HEK293T (cell line): Measurements from ENCODE around the gene TOPBP1.

Experiments
- CTCF ChIA-PET: fragments of 350-600 bp; formaldehyde crosslinking; extraction: SDS; loops from one replicate; lab custom pipeline; 2021; ENCODE audit warnings: antibody characterized with exemption, inconsistent platforms; lab: Yijun Ruan, JAX
- POLR2A ChIA-PET: fragments of 350-600 bp; formaldehyde crosslinking; extraction: SDS; loops from one replicate; lab custom pipeline; 2020; ENCODE audit warnings: antibody characterized with exemption, inconsistent platforms; lab: Yijun Ruan, JAX
- DNase-seq: peaks from one replicate; pipeline ENCODE4 v3.0.0; 2012; ENCODE audit warnings: mixed read lengths; ENCODE audit errors: extremely low spot score
- ARNT ChIP-seq: fragments of 450-650 bp; IDR thresholded peaks from 2 replicates; pipeline ENCODE4 v1.6.1; 2017; ENCODE audit warnings: mild to moderate bottlenecking
- BHLHE40 ChIP-seq: fragments of 450-650 bp; IDR thresholded peaks from 2 replicates; pipeline ENCODE4 v1.6.1; 2016; ENCODE audit warnings: mild to moderate bottlenecking, moderate library complexity, borderline replicate concordance
- CTBP1 ChIP-seq: fragments of 450-650 bp; IDR thresholded peaks from 2 replicates; pipeline ENCODE4 v1.6.1; 2016; ENCODE audit warnings: borderline replicate concordance
- ELF4 ChIP-seq: fragments of 450-650 bp; IDR thresholded peaks from 2 replicates; pipeline ENCODE4 v1.6.1; 2017; ENCODE audit warnings: antibody characterized with exemption
- FOXA1 ChIP-seq: fragments of 450-650 bp; IDR thresholded peaks from 2 replicates; pipeline ENCODE4 v1.6.1; 2016; ENCODE audit warnings: mild to moderate bottlenecking
- FOXK2 ChIP-seq: fragments of 450-650 bp; IDR thresholded peaks from 2 replicates; pipeline ENCODE4 v1.6.1; 2016; ENCODE audit warnings: mild to moderate bottlenecking
- FOXM1 ChIP-seq: fragments of 450-650 bp; IDR thresholded peaks from 2 replicates; pipeline ENCODE4 v1.6.1; 2017; ENCODE audit warnings: mild to moderate bottlenecking, borderline replicate concordance
- HDGF ChIP-seq: fragments of 450-650 bp; IDR thresholded peaks from 2 replicates; pipeline ENCODE4 v1.6.1; 2017; ENCODE audit warnings: antibody characterized with exemption, borderline replicate concordance
- L3MBTL2 ChIP-seq: fragments of 450-650 bp; conservative IDR thresholded peaks from 2 replicates; pipeline ENCODE4 v1.6.1; 2016; ENCODE audit warnings: mild to moderate bottlenecking
- LEF1 ChIP-seq: fragments of 450-650 bp; IDR thresholded peaks from 2 replicates; pipeline ENCODE4 v1.6.1; 2017; ENCODE audit warnings: mild to moderate bottlenecking, borderline replicate concordance
- NFRKB ChIP-seq: fragments of 450-650 bp; IDR thresholded peaks from 2 replicates; pipeline ENCODE4 v1.6.1; 2016; ENCODE audit warnings: mild to moderate bottlenecking, moderate library complexity
- PKNOX1 ChIP-seq: fragments of 450-650 bp; IDR thresholded peaks from 2 replicates; pipeline ENCODE4 v1.6.1; 2016
- SP1 ChIP-seq: fragments of 450-650 bp; IDR thresholded peaks from 2 replicates; pipeline ENCODE4 v1.6.1; 2017
- SUZ12 ChIP-seq: fragments of 450-650 bp; IDR thresholded peaks from 2 replicates; pipeline ENCODE4 v1.6.1; 2016; ENCODE audit warnings: mild to moderate bottlenecking
- TARDBP ChIP-seq: fragments of 450-650 bp; IDR thresholded peaks from 2 replicates; pipeline ENCODE4 v1.6.1; 2016
- ZNF384 ChIP-seq: fragments of 450-650 bp; IDR thresholded peaks from 2 replicates; pipeline ENCODE4 v1.6.1; 2016

Gene TOPBP1

GRCh38 chr3:133659806-133660205 lies 1.9 kb downstream of the TOPBP1 start:
- ChIA-PET CTCF (no interaction called here), POLR2A (no interaction called here)
- DNase-seq = no peak
- TF ChIP-seq HDGF = no peak
- TF ChIP-seq LEF1 = no peak
- TF ChIP-seq TARDBP = no peak
- no peak for TF ChIP-seq SUZ12
- no peak for TF ChIP-seq NFRKB
- no peak for TF ChIP-seq L3MBTL2

- no peak for DNase-seq
- CTCF ChIA-PET = interaction anchor here (0.6 kb wide), 1 partner anchor 12 kb away, joined by 3 read pairs; no protein-coding TSS in a partner anchor
- POLR2A ChIA-PET = no interaction called here
- TF ChIP-seq ARNT (no peak), PKNOX1 (no peak), ZNF384 (no peak), TARDBP (no peak), CTBP1 (no peak), SUZ12 (no peak), FOXA1 (no peak), BHLHE40 (no peak), HDGF (no peak), FOXK2 (no peak), L3MBTL2 (no peak), LEF1 (no peak), FOXM1 (no peak), SP1 (no peak), ELF4 (no peak), NFRKB (no peak)
These were observed 5.8 kb downstream of the TOPBP1 start for GRCh38 chr3:133655731-133656515.

GRCh38 chr3:133649486-133650068 lies 12.2 kb downstream of the TOPBP1 start:
- CTCF ChIA-PET = no interaction called here
- POLR2A ChIA-PET = no interaction called here
- DNase-seq = no peak
- TF ChIP-seq CTBP1 (no peak), BHLHE40 (no peak), L3MBTL2 (no peak), ZNF384 (no peak), NFRKB (no peak), FOXA1 (no peak)

GRCh38 chr3:133644768-133645167 lies 17.0 kb downstream of the TOPBP1 start:
- DNase-seq = no peak
- POLR2A ChIA-PET = no interaction called here
- TF ChIP-seq FOXK2 (no peak), SUZ12 (no peak), FOXM1 (no peak), ARNT (no peak), ELF4 (no peak), BHLHE40 (no peak), ZNF384 (no peak), SP1 (no peak), TARDBP (no peak)
- CTCF ChIA-PET = no interaction called here

GRCh38 chr3:133643611-133644010 lies 18.1 kb downstream of the TOPBP1 start:
- DNase-seq = no peak
- TF ChIP-seq FOXK2 (no peak), BHLHE40 (no peak), CTBP1 (no peak)
- ChIA-PET CTCF (no interaction called here), POLR2A (no interaction called here)

GRCh38 chr3:133641254-133641653 lies 20.5 kb downstream of the TOPBP1 start:
- POLR2A ChIA-PET = no interaction called here
- TF ChIP-seq L3MBTL2 = no peak
- TF ChIP-seq NFRKB = no peak
- no peak for TF ChIP-seq FOXM1
- TF ChIP-seq SUZ12 = no peak
- TF ChIP-seq PKNOX1 = no peak
- TF ChIP-seq HDGF = no peak
- no peak for TF ChIP-seq ELF4
- TF ChIP-seq ZNF384 = no peak
- no peak for TF ChIP-seq TARDBP
- TF ChIP-seq SP1 = no peak
- TF ChIP-seq FOXK2 = no peak
- no peak for TF ChIP-seq LEF1
- no peak for TF ChIP-seq FOXA1
- no peak for TF ChIP-seq ARNT
- TF ChIP-seq CTBP1 = no peak
- no peak for DNase-seq
- CTCF ChIA-PET = no interaction called here

GRCh38 chr3:133633439-133633838 lies 28.3 kb downstream of the TOPBP1 start:
- DNase-seq = no peak
- CTCF ChIA-PET = no interaction called here
- POLR2A ChIA-PET = no interaction called here
- TF ChIP-seq NFRKB (no peak), ZNF384 (no peak), HDGF (no peak), BHLHE40 (no peak), PKNOX1 (no peak), SUZ12 (no peak), LEF1 (no peak), FOXK2 (no peak), CTBP1 (no peak), ARNT (no peak), SP1 (no peak), L3MBTL2 (no peak), FOXM1 (no peak)
